ENCODE data around the gene MATCAP1. TPM values are rescaled to one million over a fixed set of nuclear protein-coding genes. Genes with fewer than 3 reads are reported as not detected.

Gene MATCAP1
- total RNA-seq, 2 donors from 2014 or later, result 21.9 to 30.8 TPM

GRCh38 chr16:67149276-67150046 lies 34.3 kb downstream of the MATCAP1 start:
- DNase-seq (no peak), ATAC-seq (no peak)
- intact Hi-C loops (cut with DNase I, micrococcal nuclease), result loop anchor here in 1 of 2 donors (10.0 kb wide), 1 partner anchor 175 kb away; no protein-coding TSS in a partner anchor

GRCh38 chr16:67148656-67149275 lies 35.0 kb downstream of the MATCAP1 start:
- intact Hi-C loops (cut with DNase I, micrococcal nuclease), result no loop called here
- no peak for ATAC-seq
- no peak for DNase-seq

GRCh38 chr16:67148221-67148620 lies 35.5 kb downstream of the MATCAP1 start:
- no peak for DNase-seq
- intact Hi-C loops (cut with DNase I, micrococcal nuclease), result no loop called here
- no peak for ATAC-seq

GRCh38 chr16:67147437-67148140 lies 36.2 kb downstream of the MATCAP1 start:
- no peak for ATAC-seq
- no peak for DNase-seq
- intact Hi-C loops (cut with DNase I, micrococcal nuclease), result no loop called here

- intact Hi-C loops (cut with DNase I, micrococcal nuclease), result no loop called here
- DNase-seq (no peak), ATAC-seq (no peak)
These were observed 37.0 kb downstream of the MATCAP1 start for GRCh38 chr16:67146523-67147357.

- intact Hi-C loops (cut with DNase I, micrococcal nuclease), result no loop called here
- ATAC-seq, result no peak
- no peak for DNase-seq
These were observed 38.0 kb downstream of the MATCAP1 start for GRCh38 chr16:67145746-67146145.

GRCh38 chr16:67144943-67145342 lies 38.8 kb downstream of the MATCAP1 start:
- ATAC-seq (no peak), DNase-seq (no peak)
- intact Hi-C loops (cut with DNase I, micrococcal nuclease), result no loop called here

- intact Hi-C loops (cut with DNase I, micrococcal nuclease), result no loop called here
- no peak for DNase-seq
- ATAC-seq, result peak; percentile 40
These were observed 41.4 kb downstream of the MATCAP1 start for GRCh38 chr16:67142342-67142741.

- no peak for ATAC-seq
- DNase-seq, result no peak
- intact Hi-C loops (cut with DNase I, micrococcal nuclease), result no loop called here
These were observed 42.4 kb downstream of the MATCAP1 start for GRCh38 chr16:67141391-67141790.

GRCh38 chr16:67137605-67138004 lies 46.2 kb downstream of the MATCAP1 start:
- intact Hi-C loops (cut with DNase I, micrococcal nuclease), result no loop called here
- no peak for ATAC-seq
- DNase-seq, result no peak

GRCh38 chr16:67129422-67129821 lies 54.3 kb downstream of the MATCAP1 start:
- ATAC-seq, result no peak
- DNase-seq, result no peak
- intact Hi-C loops (cut with DNase I, micrococcal nuclease), result no loop called here

GRCh38 chr16:67128887-67129286 lies 54.9 kb downstream of the MATCAP1 start:
- ATAC-seq, result no peak
- DNase-seq, result no peak
- intact Hi-C loops (cut with DNase I, micrococcal nuclease), result no loop called here

GRCh38 chr16:67128417-67128816 lies 55.3 kb downstream of the MATCAP1 start:
- intact Hi-C loops (cut with DNase I, micrococcal nuclease), result no loop called here
- ATAC-seq (no peak), DNase-seq (no peak)

Small RNA genes lying within 50 kb of the gene (microRNA-seq; reads per million reads assigned to microRNA genes)
- gene MIR328, result 53.9 to 193 reads per million in 2 donors

Other genes with a start within 250 kb of the MATCAP1 start
- 100 to 1,000 TPM in 1 of 2 donors, 10 to 100 TPM in 1; 82.7 to 109 TPM for gene CIAO2B, start 249.6 kb downstream of the MATCAP1 start, total RNA-seq
- gene CES2, start 248.4 kb downstream of the MATCAP1 start, total RNA-seq, result 100 to 1,000 TPM; 566 to 624 TPM
- 100 to 1,000 TPM; 201 to 203 TPM for gene CES3, start 222.7 kb downstream of the MATCAP1 start, total RNA-seq
- 10 to 100 TPM in 1 of 2 donors, 1 to 10 TPM in 1; 6.6 to 12.1 TPM for gene CES4A, start 195.4 kb downstream of the MATCAP1 start, total RNA-seq
- gene CBFB, start 154.8 kb downstream of the MATCAP1 start, total RNA-seq, result 10 to 100 TPM; 25.8 to 27.0 TPM
- 10 to 100 TPM; 11.3 to 13.9 TPM for gene PHAF1, start 74.0 kb downstream of the MATCAP1 start, total RNA-seq
- gene B3GNT9, start 33.0 kb downstream of the MATCAP1 start, total RNA-seq, result 1 to 10 TPM; 2.9 to 4.3 TPM
- gene TRADD, start 24.1 kb downstream of the MATCAP1 start, total RNA-seq, result 10 to 100 TPM; 25.5 to 27.4 TPM
- 10 to 100 TPM; 20.2 to 23.0 TPM for gene FBXL8, start 24.0 kb downstream of the MATCAP1 start, total RNA-seq
- 10 to 100 TPM; 36.5 to 39.2 TPM for gene HSF4, start 19.2 kb downstream of the MATCAP1 start, total RNA-seq
- 10 to 100 TPM; 23.1 to 30.2 TPM for gene NOL3, start 13.4 kb downstream of the MATCAP1 start, total RNA-seq
- gene EXOC3L1, start 6.2 kb upstream of the MATCAP1 start, total RNA-seq, result 1 to 10 TPM; 2.3 to 5.9 TPM
- gene E2F4, start 8.2 kb upstream of the MATCAP1 start, total RNA-seq, result 10 to 100 TPM; 59.1 to 81.4 TPM
- gene ELMO3, start 15.2 kb upstream of the MATCAP1 start, total RNA-seq, result 10 to 100 TPM; 58.1 to 60.5 TPM
- 10 to 100 TPM; 40.7 to 42.0 TPM for gene TMEM208, start 43.2 kb upstream of the MATCAP1 start, total RNA-seq
- 10 to 100 TPM; 29.7 to 42.7 TPM for gene FHOD1, start 63.5 kb upstream of the MATCAP1 start, total RNA-seq
- gene SLC9A5, start 65.0 kb upstream of the MATCAP1 start, total RNA-seq, result 1 to 10 TPM in 1 of 2 donors, under 1 TPM in 1; 0.61 to 1.3 TPM
- 10 to 100 TPM in 1 of 2 donors, 1 to 10 TPM in 1; 7.7 to 11.9 TPM for gene PLEKHG4, start 95.6 kb upstream of the MATCAP1 start, total RNA-seq
- gene KCTD19, start 142.8 kb upstream of the MATCAP1 start, total RNA-seq, result under 1 TPM in 1 of 2 donors, not detected in 1; 0.06 TPM
- under 1 TPM; 0.34 to 0.40 TPM for gene LRRC36, start 142.9 kb upstream of the MATCAP1 start, total RNA-seq
- 1 to 10 TPM; 4.1 to 8.3 TPM for gene TPPP3, start 209.5 kb upstream of the MATCAP1 start, total RNA-seq
- 10 to 100 TPM; 10.7 to 12.5 TPM for gene ZDHHC1, start 232.5 kb upstream of the MATCAP1 start, total RNA-seq
- gene HSD11B2, start 247.2 kb upstream of the MATCAP1 start, total RNA-seq, result 1,000 to 10,000 TPM in 1 of 2 donors, 100 to 1,000 TPM in 1; 723 to 1,005 TPM